HG03066 (cell line): Measurements from ENCODE around the gene IL1R2.

Source experiments
- ATAC-seq: cut with Tn5 transposase; IDR thresholded peaks from one replicate; pipeline ENCODE4 v1.9.1; 2021; ENCODE audit warnings: low read depth; ENCODE audit not compliant: unreplicated experiment

IL1R2 gene

GRCh38 chr2:102075479-102075878 is 83.7 kb downstream of the IL1R2 start:
- no peak for ATAC-seq

GRCh38 chr2:102076512-102076911 is 84.8 kb downstream of the IL1R2 start:
- ATAC-seq = no peak
